ENCODE data around the gene CCN5.

Gene CCN5

DNA sequence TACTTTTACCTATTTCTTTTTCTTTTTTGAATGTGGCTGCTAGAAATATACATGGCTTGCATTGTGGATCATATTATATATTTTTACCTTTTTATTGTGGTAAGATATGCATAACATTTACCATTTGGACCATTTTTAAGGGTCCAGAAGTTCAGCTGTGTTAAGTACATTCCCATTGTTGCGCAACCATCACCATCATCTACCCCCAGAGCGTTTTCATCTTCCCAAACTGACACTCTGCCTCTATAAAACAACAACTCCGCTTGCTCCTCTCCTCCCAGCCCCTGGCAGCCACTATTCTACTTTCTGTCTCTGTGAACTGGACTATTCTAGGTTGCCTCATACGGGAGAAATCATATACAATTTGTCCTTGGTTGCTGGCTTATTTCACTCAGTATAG is 28.2 kb upstream of the CCN5 start:
- no peak overlapping the region for H3K4me3 ChIP-seq (ENCODE audit: low read length)
- H3K27me3 ChIP-seq (ENCODE audit: control insufficient read depth, insufficient read depth, low read length): no peaks in the 10 kb centered on the region
- H3K9ac ChIP-seq (ENCODE audit: low read length): no peak overlapping the region
- H3K4me1 ChIP-seq (ENCODE audit: control insufficient read depth, low read depth, low read length): peaks cover 5% of the 10 kb centered on the region
- H3K27ac ChIP-seq (ENCODE audit: low read length): no peak overlapping the region
- H3K9me3 ChIP-seq (ENCODE audit: control insufficient read depth, low read depth, low read length): no peaks in the 10 kb centered on the region
- no peaks in the 10 kb centered on the region for H3K36me3 ChIP-seq (ENCODE audit: control insufficient read depth, low read depth, low read length)

DNA sequence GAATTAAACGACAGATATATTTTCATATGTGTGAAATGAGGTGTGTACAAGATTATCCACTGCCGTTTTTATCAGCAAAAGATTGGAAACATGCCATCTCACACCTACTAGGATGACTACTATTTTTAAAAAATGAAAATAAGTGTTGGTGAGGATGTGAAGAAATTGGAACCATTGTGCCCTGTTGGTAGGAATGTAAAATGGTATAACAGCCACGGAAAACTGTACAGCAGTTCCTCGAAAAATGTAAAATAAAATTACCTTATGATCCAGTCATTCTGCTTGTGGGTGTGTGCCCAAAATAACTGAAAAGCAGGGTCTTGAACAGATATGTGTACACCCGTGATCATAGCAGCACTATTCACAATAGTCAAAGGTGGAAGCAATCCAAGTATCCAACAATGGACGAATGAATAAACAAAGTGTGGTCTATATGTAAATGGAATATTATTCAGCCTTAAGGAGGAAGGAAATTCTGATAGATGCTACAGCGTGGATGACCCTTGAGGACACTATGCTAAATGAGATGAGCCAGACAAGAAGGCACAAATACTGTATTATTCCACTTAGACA is 27.0 kb upstream of the CCN5 start:
- Histone ChIP-seq H3K9me3 (ENCODE audit: control insufficient read depth, low read depth, low read length) (no peaks in the 10 kb centered on the region), H3K27me3 (ENCODE audit: control insufficient read depth, insufficient read depth, low read length) (no peaks in the 10 kb centered on the region), H3K4me3 (ENCODE audit: low read length) (no peak overlapping the region), H3K9ac (ENCODE audit: low read length) (no peak overlapping the region), H3K4me1 (ENCODE audit: control insufficient read depth, low read depth, low read length) (peaks cover 5% of the 10 kb centered on the region), H3K27ac (ENCODE audit: low read length) (no peak overlapping the region), H3K36me3 (ENCODE audit: control insufficient read depth, low read depth, low read length) (no peaks in the 10 kb centered on the region)

DNA sequence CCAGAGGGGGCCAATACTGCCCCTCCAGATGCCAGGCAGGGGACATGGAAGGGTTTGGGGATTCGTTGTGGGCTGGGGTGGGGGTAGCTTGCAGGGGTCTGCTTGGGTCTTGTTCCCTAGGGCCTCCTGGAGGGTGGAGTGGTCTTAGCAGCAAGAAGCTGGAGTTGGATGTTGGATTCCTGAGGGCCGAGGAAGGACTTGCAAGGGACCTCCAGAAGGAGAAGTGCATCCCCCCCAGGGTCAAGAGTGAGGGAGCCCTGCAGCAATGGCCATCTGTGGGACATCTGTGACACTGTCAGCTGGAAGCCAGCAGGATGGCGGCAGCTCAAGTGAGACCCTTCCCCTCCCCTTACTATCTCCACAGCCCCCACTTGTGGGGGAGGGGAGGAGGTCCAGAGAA is 25.4 kb upstream of the CCN5 start:
- no peak overlapping the region for H3K27ac ChIP-seq (ENCODE audit: low read length)
- no peaks in the 10 kb centered on the region for H3K4me1 ChIP-seq (ENCODE audit: control insufficient read depth, low read depth, low read length)
- H3K27me3 ChIP-seq (ENCODE audit: control insufficient read depth, insufficient read depth, low read length): no peaks in the 10 kb centered on the region
- H3K36me3 ChIP-seq (ENCODE audit: control insufficient read depth, low read depth, low read length): no peaks in the 10 kb centered on the region
- H3K4me3 ChIP-seq (ENCODE audit: low read length): no peak overlapping the region
- H3K9ac ChIP-seq (ENCODE audit: low read length): no peak overlapping the region
- no peaks in the 10 kb centered on the region for H3K9me3 ChIP-seq (ENCODE audit: control insufficient read depth, low read depth, low read length)

DNA sequence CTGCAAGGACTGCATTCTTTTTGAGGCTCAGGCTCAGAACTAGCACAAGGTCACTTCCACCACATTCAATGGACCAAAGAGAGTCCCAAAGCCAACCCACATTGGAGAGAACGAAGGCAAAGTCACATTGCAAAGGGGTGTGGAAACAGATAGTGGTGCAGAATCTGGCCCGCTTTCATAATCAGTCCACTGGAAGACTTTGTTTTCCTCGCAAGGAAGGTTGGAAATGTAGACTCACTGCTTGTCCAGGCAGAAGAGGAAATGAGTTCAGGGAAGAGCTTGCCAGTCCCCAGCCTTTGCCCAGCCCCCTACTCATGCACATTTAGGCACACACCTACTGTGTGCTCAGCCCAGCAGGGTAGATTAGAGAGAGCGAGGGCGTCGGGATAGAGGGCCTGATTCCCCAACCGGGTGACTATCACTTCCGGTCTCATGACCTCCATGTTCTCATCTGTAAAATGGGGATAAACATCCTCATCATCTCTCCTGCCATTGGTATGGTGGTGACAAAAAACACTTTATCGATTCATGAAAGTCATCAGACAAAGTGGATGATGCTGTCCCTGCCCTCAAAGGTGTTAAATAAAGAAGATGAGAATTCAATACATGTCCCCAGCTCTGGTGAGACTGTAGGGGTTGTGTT is 24.3 kb upstream of the CCN5 start:
- Histone ChIP-seq H3K27me3 (ENCODE audit: control insufficient read depth, insufficient read depth, low read length) (no peaks in the 10 kb centered on the region), H3K27ac (ENCODE audit: low read length) (no peak overlapping the region), H3K4me3 (ENCODE audit: low read length) (no peak overlapping the region), H3K9me3 (ENCODE audit: control insufficient read depth, low read depth, low read length) (no peaks in the 10 kb centered on the region), H3K4me1 (ENCODE audit: control insufficient read depth, low read depth, low read length) (no peaks in the 10 kb centered on the region), H3K9ac (ENCODE audit: low read length) (no peak overlapping the region), H3K36me3 (ENCODE audit: control insufficient read depth, low read depth, low read length) (no peaks in the 10 kb centered on the region)

DNA sequence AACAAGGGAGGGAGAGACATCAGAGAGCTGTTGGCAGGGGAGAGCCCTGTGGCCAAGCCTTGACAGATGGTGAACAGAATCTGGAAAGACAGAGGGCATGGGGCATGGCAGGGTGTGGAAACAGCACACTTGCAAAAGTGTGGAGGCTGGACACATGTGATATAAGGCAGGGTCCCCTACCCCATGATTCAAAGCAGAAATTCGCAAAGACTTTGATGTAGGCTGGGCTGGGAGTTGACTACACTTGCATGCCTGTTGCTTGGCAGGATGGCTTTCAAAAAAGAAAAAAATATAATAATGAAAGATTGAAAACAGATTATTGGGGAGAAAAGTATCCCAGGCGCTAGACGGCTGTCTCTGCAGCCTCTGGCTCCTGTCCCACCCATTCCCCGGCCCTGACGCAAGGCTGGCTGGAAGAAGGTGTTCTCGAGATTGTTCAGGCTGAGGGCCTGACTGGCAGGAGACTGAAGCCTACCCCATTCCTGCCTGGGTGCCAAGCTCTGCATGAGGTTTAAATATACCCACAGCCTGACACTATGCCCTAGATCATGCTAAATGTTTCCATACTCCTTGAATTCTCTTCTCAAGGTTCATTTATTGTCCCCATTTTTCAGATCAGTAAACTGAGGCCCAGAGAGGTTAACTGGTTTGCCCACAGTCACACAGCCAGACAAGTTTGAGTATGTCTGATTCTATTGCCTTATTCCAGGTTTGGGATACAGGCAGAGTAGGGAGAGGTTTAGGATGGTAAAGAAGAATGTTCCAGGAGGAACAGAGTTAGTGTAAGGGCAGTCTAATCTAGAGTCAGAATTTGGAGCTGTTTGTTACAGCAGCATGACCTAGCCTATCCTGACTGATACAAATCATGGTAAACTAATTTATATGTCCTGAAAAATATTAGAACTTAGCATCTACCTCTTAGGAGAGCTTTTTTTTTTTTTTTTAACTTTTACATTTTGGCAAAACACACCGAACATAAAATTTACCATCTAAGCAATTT is 23.4 kb upstream of the CCN5 start:
- Histone ChIP-seq H3K27me3 (ENCODE audit: control insufficient read depth, insufficient read depth, low read length) (no peaks in the 10 kb centered on the region), H3K9ac (ENCODE audit: low read length) (no peak overlapping the region), H3K9me3 (ENCODE audit: control insufficient read depth, low read depth, low read length) (no peaks in the 10 kb centered on the region), H3K36me3 (ENCODE audit: control insufficient read depth, low read depth, low read length) (no peaks in the 10 kb centered on the region), H3K4me1 (ENCODE audit: control insufficient read depth, low read depth, low read length) (no peaks in the 10 kb centered on the region), H3K27ac (ENCODE audit: low read length) (no peak overlapping the region), H3K4me3 (ENCODE audit: low read length) (no peak overlapping the region)

DNA sequence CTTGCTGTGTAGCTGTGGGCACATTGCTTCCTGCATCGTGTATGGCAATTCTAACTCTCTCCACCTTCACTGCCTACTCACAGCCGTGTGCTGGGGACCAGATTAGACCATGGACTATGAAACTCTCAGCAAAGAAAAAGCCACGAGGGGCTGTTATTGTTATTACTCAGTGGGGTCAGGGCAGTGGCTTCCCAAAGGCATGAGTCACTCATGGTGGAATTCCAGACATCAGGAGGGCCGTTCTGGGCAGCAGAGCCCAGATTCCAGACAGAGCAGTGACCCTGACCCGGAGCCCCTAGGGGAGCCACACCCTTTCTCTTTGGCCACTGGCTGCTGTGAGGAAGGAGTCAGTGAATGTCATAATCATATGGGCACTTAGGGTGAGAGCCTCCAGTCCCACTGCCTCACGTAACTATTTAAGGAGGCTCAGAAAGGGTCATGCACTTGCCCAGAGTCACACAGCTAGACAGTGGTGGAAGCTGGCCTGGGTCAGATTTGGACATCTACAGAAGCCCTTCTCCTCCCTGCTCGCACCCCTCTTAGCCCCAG is 22.2 kb upstream of the CCN5 start:
- Histone ChIP-seq H3K4me3 (ENCODE audit: low read length) (no peak overlapping the region), H3K27me3 (ENCODE audit: control insufficient read depth, insufficient read depth, low read length) (no peaks in the 10 kb centered on the region), H3K27ac (ENCODE audit: low read length) (no peak overlapping the region), H3K9me3 (ENCODE audit: control insufficient read depth, low read depth, low read length) (no peaks in the 10 kb centered on the region), H3K9ac (ENCODE audit: low read length) (no peak overlapping the region), H3K4me1 (ENCODE audit: control insufficient read depth, low read depth, low read length) (no peaks in the 10 kb centered on the region), H3K36me3 (ENCODE audit: control insufficient read depth, low read depth, low read length) (no peaks in the 10 kb centered on the region)

DNA sequence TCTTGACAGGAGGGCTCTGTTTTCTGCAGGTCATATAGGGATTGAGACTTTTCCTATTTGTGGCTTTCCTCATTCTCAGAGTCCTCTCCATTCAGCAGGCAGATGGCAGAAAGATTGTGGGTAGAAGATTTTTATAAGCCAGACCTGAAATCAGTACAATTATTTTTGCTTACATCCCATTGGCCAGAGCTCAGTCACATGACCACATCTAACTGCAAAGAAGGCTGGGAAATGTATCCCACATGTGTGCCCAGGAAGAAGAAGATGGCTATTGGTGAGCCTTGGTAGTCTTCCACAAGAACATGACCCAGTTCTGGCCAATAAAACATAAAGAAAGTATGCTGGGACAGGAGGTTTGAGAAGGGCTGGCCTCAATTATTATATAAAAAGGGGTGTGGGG is 21.5 kb upstream of the CCN5 start:
- Histone ChIP-seq H3K27ac (ENCODE audit: low read length) (no peak overlapping the region), H3K4me1 (ENCODE audit: control insufficient read depth, low read depth, low read length) (no peaks in the 10 kb centered on the region), H3K4me3 (ENCODE audit: low read length) (no peak overlapping the region), H3K9me3 (ENCODE audit: control insufficient read depth, low read depth, low read length) (no peaks in the 10 kb centered on the region), H3K36me3 (ENCODE audit: control insufficient read depth, low read depth, low read length) (no peaks in the 10 kb centered on the region), H3K9ac (ENCODE audit: low read length) (no peak overlapping the region), H3K27me3 (ENCODE audit: control insufficient read depth, insufficient read depth, low read length) (no peaks in the 10 kb centered on the region)

DNA sequence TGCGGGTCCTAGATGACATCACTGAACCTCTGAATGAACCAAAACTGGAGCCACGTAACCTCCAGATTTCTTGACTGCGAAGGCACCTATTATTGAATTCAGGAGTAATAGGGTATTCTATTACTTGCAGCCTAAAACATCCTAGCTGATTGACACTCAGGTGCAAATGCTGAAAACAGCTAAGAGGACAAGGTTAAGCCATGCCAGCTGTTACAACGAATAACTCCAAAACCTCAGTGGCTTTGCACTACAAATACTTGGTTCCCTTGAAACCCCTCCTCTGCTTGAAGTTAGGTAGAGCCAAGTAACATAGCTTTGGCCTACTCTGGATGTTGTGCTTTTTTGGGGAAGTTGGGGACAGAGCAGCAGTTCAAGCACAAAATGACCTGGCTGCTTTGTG is 21.0 kb upstream of the CCN5 start:
- Histone ChIP-seq H3K9ac (ENCODE audit: low read length) (no peak overlapping the region), H3K27me3 (ENCODE audit: control insufficient read depth, insufficient read depth, low read length) (no peaks in the 10 kb centered on the region), H3K4me3 (ENCODE audit: low read length) (no peak overlapping the region), H3K36me3 (ENCODE audit: control insufficient read depth, low read depth, low read length) (no peaks in the 10 kb centered on the region), H3K27ac (ENCODE audit: low read length) (no peak overlapping the region), H3K4me1 (ENCODE audit: control insufficient read depth, low read depth, low read length) (no peaks in the 10 kb centered on the region), H3K9me3 (ENCODE audit: control insufficient read depth, low read depth, low read length) (no peaks in the 10 kb centered on the region)

DNA sequence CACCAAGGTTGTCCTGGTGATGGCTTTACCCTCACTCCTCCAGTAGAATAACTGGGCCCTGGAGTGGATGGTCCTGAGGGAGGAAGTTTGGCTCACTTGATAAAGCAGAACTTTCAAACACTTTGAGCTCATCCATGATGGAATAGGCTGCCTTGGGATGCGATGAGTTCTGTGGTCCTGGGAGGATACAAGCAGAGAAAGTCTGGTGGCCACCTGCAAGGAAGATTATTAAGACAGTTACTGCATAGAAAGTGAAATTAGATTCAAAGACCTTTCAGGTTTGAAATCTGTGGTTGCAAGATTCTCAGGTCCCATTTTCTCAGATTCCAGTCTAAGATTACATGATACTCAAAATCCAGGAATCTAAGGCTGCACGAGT is 19.9 kb upstream of the CCN5 start:
- no peak overlapping the region for H3K4me3 ChIP-seq (ENCODE audit: low read length)
- no peak overlapping the region for H3K27ac ChIP-seq (ENCODE audit: low read length)
- H3K9me3 ChIP-seq (ENCODE audit: control insufficient read depth, low read depth, low read length): no peaks in the 10 kb centered on the region
- H3K9ac ChIP-seq (ENCODE audit: low read length): no peak overlapping the region
- H3K4me1 ChIP-seq (ENCODE audit: control insufficient read depth, low read depth, low read length): no peaks in the 10 kb centered on the region
- H3K36me3 ChIP-seq (ENCODE audit: control insufficient read depth, low read depth, low read length): no peaks in the 10 kb centered on the region
- no peaks in the 10 kb centered on the region for H3K27me3 ChIP-seq (ENCODE audit: control insufficient read depth, insufficient read depth, low read length)

DNA sequence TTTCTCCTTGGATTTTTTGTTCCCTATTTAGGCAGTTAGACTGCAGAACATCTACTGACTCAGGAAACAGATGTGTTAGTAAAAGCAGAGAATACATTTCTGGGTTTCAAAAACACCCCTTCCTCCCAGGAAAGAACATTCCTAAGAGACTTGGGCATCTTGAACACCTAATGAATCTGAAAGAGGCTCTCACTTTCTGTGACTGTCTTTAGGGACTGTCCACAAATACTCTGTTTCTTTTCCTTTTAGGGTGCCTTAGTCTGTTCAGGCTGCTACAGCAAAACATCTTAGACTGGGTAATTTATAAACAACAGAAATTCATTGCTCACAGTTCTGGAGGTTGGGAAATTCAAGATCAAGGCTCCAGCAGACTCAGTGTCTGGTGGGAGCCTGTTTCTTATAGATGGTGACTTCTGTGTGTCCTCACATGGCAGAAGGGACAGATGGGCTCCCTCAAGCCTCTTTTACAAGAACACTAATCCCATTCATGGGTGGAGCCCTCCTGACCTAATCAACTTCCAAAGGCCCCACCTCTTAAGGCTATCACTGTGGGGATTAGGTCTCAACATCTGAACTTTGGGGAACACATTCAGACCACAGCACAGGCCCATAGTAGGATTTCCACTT is 19.4 kb upstream of the CCN5 start:
- H3K36me3 ChIP-seq (ENCODE audit: control insufficient read depth, low read depth, low read length): no peaks in the 10 kb centered on the region
- H3K4me1 ChIP-seq (ENCODE audit: control insufficient read depth, low read depth, low read length): peaks cover under 1% of the 10 kb centered on the region
- H3K4me3 ChIP-seq (ENCODE audit: low read length): no peak overlapping the region
- no peaks in the 10 kb centered on the region for H3K27me3 ChIP-seq (ENCODE audit: control insufficient read depth, insufficient read depth, low read length)
- H3K9me3 ChIP-seq (ENCODE audit: control insufficient read depth, low read depth, low read length): no peaks in the 10 kb centered on the region
- no peak overlapping the region for H3K27ac ChIP-seq (ENCODE audit: low read length)
- no peak overlapping the region for H3K9ac ChIP-seq (ENCODE audit: low read length)

DNA sequence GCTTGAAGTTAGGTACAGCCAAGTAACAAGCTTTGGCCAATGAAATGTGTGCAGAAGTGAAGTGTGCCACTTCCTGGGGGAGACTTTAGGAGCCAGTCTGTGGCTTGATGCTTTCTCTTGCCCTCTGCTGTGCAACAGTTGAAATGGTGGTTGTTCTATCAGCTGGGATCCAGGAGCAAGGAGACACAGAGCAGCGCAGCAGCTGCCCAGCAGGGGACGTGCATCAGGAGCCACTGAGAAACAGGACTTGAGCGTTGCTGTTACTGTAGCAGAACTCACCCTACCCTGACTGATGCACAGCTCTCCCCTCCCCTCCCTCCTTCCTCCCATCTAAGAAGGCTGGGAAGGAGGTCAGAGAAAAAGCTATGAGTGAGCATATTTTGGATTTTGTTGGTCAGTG is 18.9 kb upstream of the CCN5 start:
- H3K4me3 ChIP-seq (ENCODE audit: low read length): no peak overlapping the region
- no peak overlapping the region for H3K9ac ChIP-seq (ENCODE audit: low read length)
- no peaks in the 10 kb centered on the region for H3K36me3 ChIP-seq (ENCODE audit: control insufficient read depth, low read depth, low read length)
- no peak overlapping the region for H3K27ac ChIP-seq (ENCODE audit: low read length)
- no peaks in the 10 kb centered on the region for H3K27me3 ChIP-seq (ENCODE audit: control insufficient read depth, insufficient read depth, low read length)
- H3K9me3 ChIP-seq (ENCODE audit: control insufficient read depth, low read depth, low read length): no peaks in the 10 kb centered on the region
- peaks cover 6% of the 10 kb centered on the region for H3K4me1 ChIP-seq (ENCODE audit: control insufficient read depth, low read depth, low read length)
